Tibial nerve (tissue), 4 donors: ENCODE measurements around the gene SLC25A45. TPM values are rescaled to one million over a fixed set of nuclear protein-coding genes. Genes with fewer than 3 reads are reported as not detected.

Source experiments
- DNase-seq, 2 donors: peaks; one replicate each; pipeline ENCODE4 v3.0.0-alpha.2; 2019; ENCODE audit warnings: low spot score in 2 of 2
- H3K27ac ChIP-seq, 4 donors: fragments of 200-600 bp; sonication (generic) in 3 of 4; one replicate each; pipeline ENCODE4 v1.5.1; 2017 to 2019; ENCODE audit warnings: mild to moderate bottlenecking in 1 of 4
- H3K27me3 ChIP-seq, 2 donors: fragments of 200-600 bp; sonication (generic) in 1 of 2; one replicate each; pipeline versions ENCODE4 v1.5.1 to v1.6.0; 2017 to 2019
- H3K36me3 ChIP-seq, 3 donors: fragments of 200-600 bp; sonication (generic); one replicate each; pipeline ENCODE4 v1.5.1; 2018 to 2019
- H3K4me1 ChIP-seq, 4 donors: fragments of 200-600 bp; sonication (generic) in 3 of 4; one replicate each; pipeline ENCODE4 v1.5.1; 2017 to 2019
- H3K4me3 ChIP-seq, 4 donors: fragments of 200-600 bp; sonication (generic) in 3 of 4; one replicate each; pipeline ENCODE4 v1.5.1; 2017 to 2019; ENCODE audit warnings: mild to moderate bottlenecking in 1 of 4, moderate library complexity in 1 of 4
- H3K9me3 ChIP-seq, 4 donors: fragments of 200-600 bp; sonication (generic) in 3 of 4; one replicate each; pipeline ENCODE4 v1.5.1; 2017 to 2019
- CTCF ChIP-seq, 5 experiments: fragments of 200-600 bp in 3 of 5; fragments of 450-650 bp in 2 of 5; sonication (generic) in 3 of 5; IDR thresholded peaks; one replicate each; pipeline ENCODE4 v1.5.1; 2016 to 2019; ENCODE audit warnings: antibody characterized with exemption in 5 of 5, mild to moderate bottlenecking in 3 of 5, moderate library complexity in 2 of 5
- EP300 ChIP-seq, 2 donors: sonication (generic); formaldehyde crosslinking; IDR thresholded peaks; one replicate each; pipeline ENCODE4 v1.6.1; 2017; ENCODE audit warnings: antibody characterized with exemption in 2 of 2, mild to moderate bottlenecking in 1 of 2
- POLR2A ChIP-seq, 2 donors: fragments of 450-650 bp; IDR thresholded peaks; one replicate each; pipeline ENCODE4 v1.6.1; 2017; ENCODE audit warnings: antibody characterized with exemption in 2 of 2, mild to moderate bottlenecking in 2 of 2, moderate library complexity in 2 of 2
- WGBS, 2 donors: methylation state at CpG; one replicate each; pipeline ENCODE4 v1.1.5; 2018; 5-methylcytosine and 5-hydroxymethylcytosine counted together
- total RNA-seq, 4 donors: library from RNA; depleted of rRNA; stranded (reverse); fragments of >200 nt; gene quantifications; one replicate each; pipeline ENCODE4 v1.1.0, GENCODE V29; 2016

Gene SLC25A45
- total RNA-seq, 4 donors from 2014 or later = 1.8 to 22.5 (median 8.5) TPM

GRCh38 chr11:65362966-65363365, 19.5 kb downstream of the SLC25A45 start:
- WGBS, 2 donors = 86 to 87% methylated on average over 6 of the region's 6 CpGs
- Histone ChIP-seq H3K27me3 (no peaks in the 10 kb centered on the region), H3K27ac (no peak overlapping the region), H3K4me3 (no peak overlapping the region), H3K9me3 (no peaks in the 10 kb centered on the region), H3K4me1 (peaks cover 0 to 12% (median 1%) of the 10 kb centered on the region in 4 donors), H3K36me3 (no peaks in the 10 kb centered on the region)
- TF ChIP-seq CTCF (IDR thresholded peaks at IDR 0.05) (no peak), POLR2A (IDR thresholded peaks at IDR 0.05) (no peak), EP300 (IDR thresholded peaks at IDR 0.05) (no peak)
- no peak for DNase-seq

GRCh38 chr11:65362320-65362931, 20.0 kb downstream of the SLC25A45 start:
- Histone ChIP-seq H3K27ac (peak overlapping the region in 1 of 4 donors; percentile 34), H3K4me3 (no peak overlapping the region), H3K9me3 (no peaks in the 10 kb centered on the region), H3K36me3 (no peaks in the 10 kb centered on the region), H3K27me3 (no peaks in the 10 kb centered on the region), H3K4me1 (peaks cover 0 to 12% (median 1%) of the 10 kb centered on the region in 4 donors)
- DNase-seq = no peak
- TF ChIP-seq EP300 (IDR thresholded peaks at IDR 0.05) (no peak), CTCF (IDR thresholded peaks at IDR 0.05) (no peak), POLR2A (IDR thresholded peaks at IDR 0.05) (no peak)
- 76 to 83% methylated on average over 10 of the region's 10 CpGs for WGBS, 2 donors

GRCh38 chr11:65357856-65358356, 24.5 kb downstream of the SLC25A45 start:
- no peak for DNase-seq
- H3K27me3 ChIP-seq = peaks cover 0 to 6% of the 10 kb centered on the region in 2 donors
- no peak overlapping the region for H3K27ac ChIP-seq
- 77 to 80% methylated on average over 8 of the region's 8 CpGs for WGBS, 2 donors
- TF ChIP-seq POLR2A (IDR thresholded peaks at IDR 0.05) (no peak), CTCF (IDR thresholded peaks at IDR 0.05) (no peak), EP300 (IDR thresholded peaks at IDR 0.05) (no peak)
- H3K4me1 ChIP-seq = peaks cover 0 to 26% (median 9%) of the 10 kb centered on the region in 4 donors
- H3K4me3 ChIP-seq = no peak overlapping the region
- no peaks in the 10 kb centered on the region for H3K9me3 ChIP-seq
- H3K36me3 ChIP-seq = no peaks in the 10 kb centered on the region

- DNase-seq = no peak
- 87 to 95% methylated on average over 12 to 29 of the region's 30 CpGs for WGBS, 2 donors
- H3K4me3 ChIP-seq = no peak overlapping the region
These were observed 26.0 kb downstream of the SLC25A45 start for GRCh38 chr11:65356394-65356972.

More at GRCh38 chr11:65356394-65356972, 26.0 kb downstream of the SLC25A45 start:
- Histone ChIP-seq H3K9me3 (no peaks in the 10 kb centered on the region), H3K36me3 (peaks cover 0 to 13% (median 0%) of the 10 kb centered on the region in 3 donors), H3K27ac (no peak overlapping the region), H3K27me3 (peaks cover 0 to 6% of the 10 kb centered on the region in 2 donors), H3K4me1 (peaks cover 0 to 26% (median 9%) of the 10 kb centered on the region in 4 donors)
- TF ChIP-seq POLR2A (IDR thresholded peaks at IDR 0.05) (no peak), CTCF (IDR thresholded peaks at IDR 0.05) (no peak)
